ENCODE results near the gene PCBD2.

The PCBD2 gene

GRCh38 chr5:134887593-134888159 lies 17.3 kb upstream of the PCBD2 start:
- TF ChIP-seq CTCF (IDR thresholded peaks at IDR 0.05; ENCODE audit: insufficient read depth, low read length, poor library complexity, severe bottlenecking) = no peak
- DNase-seq (ENCODE audit: extremely low read depth, insufficient read length) = no peak
- peaks cover 9% of the 10 kb centered on the region for H3K36me3 ChIP-seq (ENCODE audit: control insufficient read depth, insufficient read depth, low read length)
- no peaks in the 10 kb centered on the region for H3K27me3 ChIP-seq (replicated peaks; ENCODE audit: control insufficient read depth, insufficient read depth, low read length)
- H3K4me3 ChIP-seq (replicated peaks; ENCODE audit: low read depth, low read length) = no peak overlapping the region

- H3K36me3 ChIP-seq (ENCODE audit: control insufficient read depth, insufficient read depth, low read length) = peaks cover 9% of the 10 kb centered on the region
- H3K27me3 ChIP-seq (replicated peaks; ENCODE audit: control insufficient read depth, insufficient read depth, low read length) = no peaks in the 10 kb centered on the region
- no peak for TF ChIP-seq CTCF (IDR thresholded peaks at IDR 0.05; ENCODE audit: insufficient read depth, low read length, poor library complexity, severe bottlenecking)
- DNase-seq (ENCODE audit: extremely low read depth, insufficient read length) = no peak
- H3K4me3 ChIP-seq (replicated peaks; ENCODE audit: low read depth, low read length) = no peak overlapping the region
Measured at GRCh38 chr5:134889335-134889734, 15.6 kb upstream of the PCBD2 start.

- no peak for DNase-seq (ENCODE audit: extremely low read depth, insufficient read length)
- H3K36me3 ChIP-seq (ENCODE audit: control insufficient read depth, insufficient read depth, low read length) = peaks cover 8% of the 10 kb centered on the region
- H3K4me3 ChIP-seq (replicated peaks; ENCODE audit: low read depth, low read length) = no peak overlapping the region
- no peaks in the 10 kb centered on the region for H3K27me3 ChIP-seq (replicated peaks; ENCODE audit: control insufficient read depth, insufficient read depth, low read length)
- TF ChIP-seq CTCF (IDR thresholded peaks at IDR 0.05; ENCODE audit: insufficient read depth, low read length, poor library complexity, severe bottlenecking) = no peak
Measured at GRCh38 chr5:134891473-134891872, 13.5 kb upstream of the PCBD2 start.

- Histone ChIP-seq H3K27me3 (replicated peaks; ENCODE audit: control insufficient read depth, insufficient read depth, low read length) (no peaks in the 10 kb centered on the region), H3K36me3 (ENCODE audit: control insufficient read depth, insufficient read depth, low read length) (peaks cover 6% of the 10 kb centered on the region), H3K4me3 (replicated peaks; ENCODE audit: low read depth, low read length) (no peak overlapping the region)
- TF ChIP-seq CTCF (IDR thresholded peaks at IDR 0.05; ENCODE audit: insufficient read depth, low read length, poor library complexity, severe bottlenecking) = no peak
- DNase-seq (ENCODE audit: extremely low read depth, insufficient read length) = no peak
Measured at GRCh38 chr5:134892282-134892681, 12.6 kb upstream of the PCBD2 start.

GRCh38 chr5:134892926-134893325 lies 12.0 kb upstream of the PCBD2 start:
- Histone ChIP-seq H3K4me3 (replicated peaks; ENCODE audit: low read depth, low read length) (no peak overlapping the region), H3K36me3 (ENCODE audit: control insufficient read depth, insufficient read depth, low read length) (peaks cover 4% of the 10 kb centered on the region), H3K27me3 (replicated peaks; ENCODE audit: control insufficient read depth, insufficient read depth, low read length) (no peaks in the 10 kb centered on the region)
- TF ChIP-seq CTCF (IDR thresholded peaks at IDR 0.05; ENCODE audit: insufficient read depth, low read length, poor library complexity, severe bottlenecking) = no peak
- no peak for DNase-seq (ENCODE audit: extremely low read depth, insufficient read length)
